ENCODE data around the gene TRMT11. TPM values are rescaled to one million over a fixed set of nuclear protein-coding genes. Genes with fewer than 3 reads are reported as not detected.

TRMT11 gene
- total RNA-seq, 4 donors from 2014 or later, result 13.3 to 49.7 (median 22.3) TPM

- Histone ChIP-seq H3K9me3 (no peaks in the 10 kb centered on the region), H3K27me3 (no peaks in the 10 kb centered on the region), H3K36me3 (no peaks in the 10 kb centered on the region), H3K4me1 (peaks cover 2 to 81% (median 3%) of the 10 kb centered on the region in 3 donors), H3K27ac (peak overlapping the region in 2 of 4 donors; percentile 27 to 41), H3K4me3 (no peak overlapping the region)
- no peak for ATAC-seq
- 52 to 68% methylated on average over 3 of the region's 3 CpGs for WGBS, 2 donors (ENCODE audit: low coverage in 1 of 2)
- no peak for TF ChIP-seq CTCF (IDR thresholded peaks at IDR 0.05)
- no peak for TF ChIP-seq POLR2AphosphoS5 (IDR thresholded peaks at IDR 0.05)
- no peak for TF ChIP-seq POLR2A (IDR thresholded peaks at IDR 0.05)
- no peak for TF ChIP-seq EP300 (IDR thresholded peaks at IDR 0.05)
Measured at GRCh38 chr6:125989631-125990030, 3.3 kb downstream of the TRMT11 start.

GRCh38 chr6:125991653-125992052, 5.3 kb downstream of the TRMT11 start:
- H3K27me3 ChIP-seq, result no peaks in the 10 kb centered on the region
- H3K4me1 ChIP-seq, result peaks cover 0 to 85% (median 3%) of the 10 kb centered on the region in 3 donors
- H3K36me3 ChIP-seq, result no peaks in the 10 kb centered on the region
- H3K27ac ChIP-seq, result peak overlapping the region in 1 of 4 donors; percentile 28
- WGBS, 2 donors (ENCODE audit: low coverage in 1 of 2), result 38 to 75% methylated on average over 1 of the region's 1 CpG
- no peak for TF ChIP-seq POLR2A (IDR thresholded peaks at IDR 0.05)
- no peak for TF ChIP-seq POLR2AphosphoS5 (IDR thresholded peaks at IDR 0.05)
- TF ChIP-seq CTCF (IDR thresholded peaks at IDR 0.05), result no peak
- no peak for TF ChIP-seq EP300 (IDR thresholded peaks at IDR 0.05)
- H3K4me3 ChIP-seq, result no peak overlapping the region
- no peak for ATAC-seq
- H3K9me3 ChIP-seq, result no peaks in the 10 kb centered on the region

- Histone ChIP-seq H3K27me3 (no peaks in the 10 kb centered on the region), H3K9me3 (no peaks in the 10 kb centered on the region), H3K4me1 (peaks cover 0 to 55% (median 3%) of the 10 kb centered on the region in 3 donors), H3K27ac (no peak overlapping the region), H3K4me3 (no peak overlapping the region), H3K36me3 (peaks cover 0 to 23% of the 10 kb centered on the region in 2 donors)
- WGBS, 2 donors (ENCODE audit: low coverage in 1 of 2), result 64 to 74% methylated on average over 5 of the region's 5 CpGs
- no peak for TF ChIP-seq CTCF (IDR thresholded peaks at IDR 0.05)
- no peak for TF ChIP-seq POLR2A (IDR thresholded peaks at IDR 0.05)
- no peak for TF ChIP-seq EP300 (IDR thresholded peaks at IDR 0.05)
- TF ChIP-seq POLR2AphosphoS5 (IDR thresholded peaks at IDR 0.05), result no peak
- peak; percentile 66 for ATAC-seq
Measured at GRCh38 chr6:125994670-125995488, 8.5 kb downstream of the TRMT11 start.

GRCh38 chr6:125995972-125996580, 9.7 kb downstream of the TRMT11 start:
- WGBS, 2 donors (ENCODE audit: low coverage in 1 of 2), result 3 to 6% methylated on average over 8 of the region's 8 CpGs
- H3K36me3 ChIP-seq, result peaks cover 0 to 30% of the 10 kb centered on the region in 2 donors
- H3K4me1 ChIP-seq, result peaks cover 0 to 43% (median 3%) of the 10 kb centered on the region in 3 donors
- no peaks in the 10 kb centered on the region for H3K27me3 ChIP-seq
- TF ChIP-seq CTCF (IDR thresholded peaks at IDR 0.05), result peak; percentile 89 to 92 (median 91)
- TF ChIP-seq POLR2AphosphoS5 (IDR thresholded peaks at IDR 0.05), result no peak
- H3K9me3 ChIP-seq, result no peaks in the 10 kb centered on the region
- no peak overlapping the region for H3K27ac ChIP-seq
- peak; percentile 82 for ATAC-seq
- peak overlapping the region in 1 of 2 donors; percentile 14 for H3K4me3 ChIP-seq
